Dendritic cell treated with granulocyte-macrophage colony-stimulating factor and Interleukin-4, amounts not matched to agents 40 ng/mL and 50 ng/mL, for 4 days (primary cell): ENCODE results near the gene KIR2DL3.
"Not testable (repeated sequence)": the region's sequence is repeated elsewhere in the genome, so short reads cannot be mapped to it uniquely, and the experiment has no call there.

Source experiments
- H3K27ac Mint-ChIP-seq: one replicate; pipeline ENCODE4 v1.8.0; 2022; ENCODE audit warnings: mild to moderate bottlenecking, mixed read lengths
- H3K27me3 Mint-ChIP-seq: one replicate; pipeline ENCODE4 v1.8.0; 2022; ENCODE audit warnings: mild to moderate bottlenecking, mixed read lengths
- H3K36me3 Mint-ChIP-seq: one replicate; pipeline ENCODE4 v1.8.0; 2022; ENCODE audit warnings: low read depth, mixed read lengths
- H3K4me1 Mint-ChIP-seq: one replicate; pipeline ENCODE4 v1.8.0; 2022; ENCODE audit warnings: low read depth, mixed read lengths
- H3K4me3 Mint-ChIP-seq: one replicate; pipeline ENCODE4 v1.8.0; 2022; ENCODE audit warnings: mild to moderate bottlenecking, moderate library complexity, mixed read lengths
- H3K9me3 Mint-ChIP-seq: one replicate; pipeline ENCODE4 v1.8.0; 2022; ENCODE audit warnings: mixed read lengths
- intact Hi-C: fragments of 100-400 bp; cut with micrococcal nuclease; formaldehyde crosslinking; loops from one replicate; pipeline ENCODE4 v1.15.0; 2022

The KIR2DL3 gene

DNA sequence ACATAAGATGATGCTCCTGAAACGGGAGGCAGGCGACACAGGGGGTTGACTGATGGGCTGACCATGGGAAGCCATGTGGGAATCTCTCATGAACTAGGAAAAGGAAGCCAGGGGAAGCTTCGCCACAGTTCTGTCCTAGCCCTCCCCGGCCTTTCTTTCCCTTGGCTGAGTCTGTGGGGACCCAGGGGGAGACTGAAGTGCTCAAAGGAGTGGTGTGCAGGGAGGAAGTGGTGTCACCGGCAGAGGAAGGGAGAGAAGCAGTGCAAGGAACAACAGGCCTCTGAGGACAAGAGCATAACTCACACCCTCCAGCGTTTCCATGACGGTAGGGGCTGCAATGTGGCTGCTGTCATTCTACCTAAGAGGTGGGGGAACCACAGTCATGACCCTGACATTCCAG lies 13.0 kb upstream of the KIR2DL3 start:
- Mint-ChIP-seq H3K4me3 (no peak overlapping the region), H3K4me1 (peaks cover 5% of the 10 kb centered on the region), H3K27ac (no peak overlapping the region), H3K36me3 (no peaks in the 10 kb centered on the region), H3K27me3 (peaks cover 31% of the 10 kb centered on the region), H3K9me3 (peaks cover 16% of the 10 kb centered on the region)
- intact Hi-C loops, result no loop called here

GRCh38 chr19:54727562-54727961 lies 10.8 kb upstream of the KIR2DL3 start:
- Mint-ChIP-seq H3K9me3 (no peaks in the 10 kb centered on the region), H3K4me1 (peaks cover 13% of the 10 kb centered on the region), H3K36me3 (no peaks in the 10 kb centered on the region), H3K4me3 (no peak overlapping the region), H3K27ac (no peak overlapping the region), H3K27me3 (peaks cover 35% of the 10 kb centered on the region)
- intact Hi-C loops, result no loop called here

DNA sequence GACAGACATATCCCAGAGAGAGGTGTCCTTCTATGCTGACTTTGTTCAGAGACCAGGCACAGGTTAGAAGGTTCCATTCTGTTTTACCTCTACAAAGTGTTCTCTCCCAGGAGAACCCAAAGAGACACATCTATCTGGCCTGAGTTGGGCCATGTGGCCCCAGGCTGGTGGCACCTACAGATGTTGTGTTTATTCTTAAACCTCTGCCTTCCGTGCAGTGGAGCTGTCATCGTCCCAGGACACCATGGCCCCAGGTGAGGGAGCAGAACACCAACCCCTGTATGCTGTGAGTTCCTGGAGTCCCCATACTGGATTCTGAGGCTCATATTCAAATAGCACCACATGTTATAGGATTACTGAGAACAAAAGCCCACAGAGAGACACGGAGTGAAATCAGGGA lies 10.1 kb upstream of the KIR2DL3 start:
- no peak overlapping the region for H3K4me3 Mint-ChIP-seq
- no peak overlapping the region for H3K27ac Mint-ChIP-seq
- no peaks in the 10 kb centered on the region for H3K36me3 Mint-ChIP-seq
- H3K4me1 Mint-ChIP-seq, result peaks cover 13% of the 10 kb centered on the region
- no peaks in the 10 kb centered on the region for H3K9me3 Mint-ChIP-seq
- intact Hi-C loops, result no loop called here
- H3K27me3 Mint-ChIP-seq, result peaks cover 36% of the 10 kb centered on the region

- Mint-ChIP-seq H3K27me3 (peaks cover 43% of the 10 kb centered on the region), H3K4me3 (no peak overlapping the region), H3K36me3 (no peaks in the 10 kb centered on the region), H3K27ac (no peak overlapping the region), H3K9me3 (peaks cover 11% of the 10 kb centered on the region), H3K4me1 (peaks cover 13% of the 10 kb centered on the region)
- intact Hi-C loops, result no loop called here
Observed at GRCh38 chr19:54729416-54730188, 8.7 kb upstream of the KIR2DL3 start.

- H3K27ac Mint-ChIP-seq, result no peak overlapping the region
- intact Hi-C loops, result no loop called here
- peaks cover 52% of the 10 kb centered on the region for H3K27me3 Mint-ChIP-seq
- peaks cover 14% of the 10 kb centered on the region for H3K9me3 Mint-ChIP-seq
- peaks cover 13% of the 10 kb centered on the region for H3K4me1 Mint-ChIP-seq
- no peaks in the 10 kb centered on the region for H3K36me3 Mint-ChIP-seq
- no peak overlapping the region for H3K4me3 Mint-ChIP-seq
Observed at GRCh38 chr19:54731191-54731590, 7.1 kb upstream of the KIR2DL3 start.

DNA sequence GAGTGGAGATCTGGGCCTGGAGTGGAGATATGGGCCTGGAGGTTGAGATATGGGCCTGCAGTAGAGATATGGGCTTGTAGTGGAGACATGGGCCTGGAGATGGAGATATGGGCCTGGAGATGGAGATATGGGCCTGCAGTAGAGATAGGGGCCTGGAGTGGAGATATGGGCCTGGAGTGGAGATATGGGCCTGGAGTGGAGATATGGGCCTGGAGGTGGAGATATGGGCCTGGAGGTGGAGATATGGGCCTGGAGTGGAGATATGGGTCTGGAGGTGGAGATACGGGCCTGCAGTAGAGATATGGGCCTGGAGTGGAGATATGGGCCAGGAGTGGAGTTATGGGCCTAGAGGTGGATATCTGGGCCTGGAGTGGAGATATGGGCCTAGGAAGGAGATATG lies 402 bp downstream of the KIR2DL3 start:
- no peaks in the 10 kb centered on the region for H3K36me3 Mint-ChIP-seq
- H3K27me3 Mint-ChIP-seq, result peaks cover 18% of the 10 kb centered on the region
- H3K4me1 Mint-ChIP-seq, result peaks cover 21% of the 10 kb centered on the region
- intact Hi-C loops, result no loop called here
- H3K9me3 Mint-ChIP-seq, result peaks cover 11% of the 10 kb centered on the region
- no peak overlapping the region for H3K4me3 Mint-ChIP-seq
- no peak overlapping the region for H3K27ac Mint-ChIP-seq

DNA sequence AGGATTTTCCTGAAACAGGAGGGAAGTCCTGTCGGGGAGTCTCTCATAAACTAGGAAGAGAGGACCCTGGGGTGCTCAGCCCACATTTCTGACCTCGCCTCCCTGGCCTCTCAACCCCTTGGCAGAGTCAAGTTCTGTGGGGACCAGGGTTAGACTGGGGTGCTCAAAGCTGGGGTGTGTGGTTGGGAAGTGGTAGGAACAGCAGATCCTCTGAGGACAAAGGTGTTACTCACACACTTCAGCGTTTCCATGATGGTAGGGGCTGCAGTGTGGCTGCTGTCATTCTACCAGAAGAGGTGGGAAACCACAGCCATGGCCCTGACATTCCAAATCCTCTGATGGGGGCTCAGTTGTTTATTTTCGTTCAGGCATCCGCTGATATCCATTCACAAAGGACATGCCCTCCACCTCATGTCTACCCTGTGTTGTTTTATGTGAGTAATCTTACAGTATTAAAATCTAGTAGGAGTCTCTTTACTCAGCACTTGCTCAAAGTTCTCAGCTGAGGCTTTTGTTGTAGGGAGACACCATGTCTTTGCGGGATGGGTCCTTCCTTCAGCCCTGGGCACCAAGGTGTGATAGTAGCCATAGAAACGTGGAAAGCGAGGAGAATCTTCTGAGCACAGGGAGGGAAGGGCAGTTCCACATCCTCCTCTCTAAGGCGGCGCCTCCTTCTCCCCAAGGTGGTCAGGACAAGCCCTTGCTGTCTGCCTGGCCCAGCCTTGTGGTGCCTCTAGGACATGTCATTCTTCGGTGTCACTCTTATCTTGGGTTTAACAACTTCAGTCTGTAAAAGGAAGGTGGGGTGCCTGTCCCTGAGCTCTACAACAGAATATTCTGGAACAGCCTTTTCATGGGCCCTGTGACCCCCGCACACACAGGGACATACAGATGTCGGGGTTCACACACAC lies 1.5 kb downstream of the KIR2DL3 start:
- intact Hi-C loops, result no loop called here
- peaks cover under 1% of the 10 kb centered on the region for H3K9me3 Mint-ChIP-seq
- H3K4me1 Mint-ChIP-seq, result peaks cover 21% of the 10 kb centered on the region
- peaks cover 13% of the 10 kb centered on the region for H3K27me3 Mint-ChIP-seq
- no peak overlapping the region for H3K27ac Mint-ChIP-seq
- H3K4me3 Mint-ChIP-seq, result no peak overlapping the region
- H3K36me3 Mint-ChIP-seq, result no peaks in the 10 kb centered on the region

- H3K4me1 Mint-ChIP-seq, result peaks cover 23% of the 10 kb centered on the region
- H3K27me3 Mint-ChIP-seq, intact Hi-C loops, H3K9me3 Mint-ChIP-seq, H3K27ac Mint-ChIP-seq, H3K4me3 Mint-ChIP-seq, H3K36me3 Mint-ChIP-seq: not testable (repeated sequence)
Observed at GRCh38 chr19:54741950-54742349, 3.6 kb downstream of the KIR2DL3 start.

- intact Hi-C loops, H3K27me3 Mint-ChIP-seq, H3K4me3 Mint-ChIP-seq, H3K9me3 Mint-ChIP-seq, H3K27ac Mint-ChIP-seq, H3K36me3 Mint-ChIP-seq: not testable (repeated sequence)
- H3K4me1 Mint-ChIP-seq, result peaks cover 38% of the 10 kb centered on the region
Observed at GRCh38 chr19:54744080-54744479, 5.8 kb downstream of the KIR2DL3 start.

GRCh38 chr19:54747614-54748322 lies 9.5 kb downstream of the KIR2DL3 start:
- peaks cover 16% of the 10 kb centered on the region for H3K27me3 Mint-ChIP-seq
- H3K36me3 Mint-ChIP-seq, H3K4me3 Mint-ChIP-seq, intact Hi-C loops, H3K27ac Mint-ChIP-seq: not testable (repeated sequence)
- peaks cover 31% of the 10 kb centered on the region for H3K4me1 Mint-ChIP-seq
- peaks cover 10% of the 10 kb centered on the region for H3K9me3 Mint-ChIP-seq

GRCh38 chr19:54750276-54750675 lies 12.0 kb downstream of the KIR2DL3 start:
- H3K36me3 Mint-ChIP-seq, H3K27ac Mint-ChIP-seq, intact Hi-C loops, H3K4me3 Mint-ChIP-seq: not testable (repeated sequence)
- Mint-ChIP-seq H3K27me3 (peaks cover 15% of the 10 kb centered on the region), H3K4me1 (peaks cover 31% of the 10 kb centered on the region), H3K9me3 (peaks cover 10% of the 10 kb centered on the region)

- H3K27ac Mint-ChIP-seq, H3K4me3 Mint-ChIP-seq, H3K27me3 Mint-ChIP-seq, H3K9me3 Mint-ChIP-seq, H3K36me3 Mint-ChIP-seq, intact Hi-C loops: not testable (repeated sequence)
- H3K4me1 Mint-ChIP-seq, result peaks cover 27% of the 10 kb centered on the region
Observed at GRCh38 chr19:54756204-54757110, 18.1 kb downstream of the KIR2DL3 start.

- H3K4me3 Mint-ChIP-seq, H3K36me3 Mint-ChIP-seq, intact Hi-C loops, H3K27me3 Mint-ChIP-seq, H3K9me3 Mint-ChIP-seq, H3K27ac Mint-ChIP-seq: not testable (repeated sequence)
- peaks cover 27% of the 10 kb centered on the region for H3K4me1 Mint-ChIP-seq
Observed at GRCh38 chr19:54758577-54758976, 20.3 kb downstream of the KIR2DL3 start.
